Measurements from ENCODE around the gene DHRS7C.

GRCh38 chr17:9767432-9767991, 23.9 kb downstream of the DHRS7C start:
- no peak for TF ChIP-seq NFE2L2 (IDR thresholded peaks at IDR 0.05; ENCODE audit: low read length)
- TF ChIP-seq XRCC5 (optimal IDR thresholded peaks at IDR 0.05; ENCODE audit: low read length), result no peak
- no peak for TF ChIP-seq EED (CRISPR knock-in tag; IDR thresholded peaks at IDR 0.05)
- TF ChIP-seq EZH2 (conservative IDR thresholded peaks at IDR 0.05; ENCODE audit: low read depth, low read length), result no peak
- no peak for TF ChIP-seq HCFC1 (IDR thresholded peaks at IDR 0.05; ENCODE audit: low read depth, low read length)
- TF ChIP-seq ZNF652 (CRISPR knock-in tag; IDR thresholded peaks at IDR 0.05; ENCODE audit: borderline replicate concordance, low read depth), result no peak
- TF ChIP-seq FOXP4 (CRISPR knock-in tag; IDR thresholded peaks at IDR 0.05), result no peak
- TF ChIP-seq CSRNP1 (CRISPR knock-in tag; IDR thresholded peaks at IDR 0.05), result no peak
- TF ChIP-seq ZBTB33 (CRISPR knock-in tag; IDR thresholded peaks at IDR 0.05), result no peak
- TF ChIP-seq TAF15 (IDR thresholded peaks at IDR 0.05; ENCODE audit: low read depth, low read length, poor library complexity, severe bottlenecking), result no peak
- no peak for TF ChIP-seq CTCF (CRISPR knock-in tag; IDR thresholded peaks at IDR 0.05)
- TF ChIP-seq ZNF546 (CRISPR knock-in tag; conservative IDR thresholded peaks at IDR 0.05), result no peak
- no peak for TF ChIP-seq ELF4 (CRISPR knock-in tag; IDR thresholded peaks at IDR 0.05; ENCODE audit: borderline replicate concordance)
